Measurements from ENCODE around the gene EPHA6. TPM values are rescaled to one million over a fixed set of nuclear protein-coding genes. Genes with fewer than 3 reads are reported as not detected.

The EPHA6 gene
- total RNA-seq, 1 donor from 2014 or later = not detected

GRCh38 chr3:97689962-97690361 lies 875.6 kb downstream of the EPHA6 start:
- H3K9me3 ChIP-seq = no peaks in the 10 kb centered on the region
- no peak for ATAC-seq
- no peaks in the 10 kb centered on the region for H3K4me1 ChIP-seq
- H3K4me3 ChIP-seq = no peak overlapping the region
- intact Hi-C loops (cut with DNase I) = no loop called here
- H3K27me3 ChIP-seq = no peaks in the 10 kb centered on the region
- H3K36me3 ChIP-seq = no peaks in the 10 kb centered on the region
- TF ChIP-seq CTCF (IDR thresholded peaks at IDR 0.05) = no peak
- DNase-seq = no peak
- no peak overlapping the region for H3K27ac ChIP-seq

DNA sequence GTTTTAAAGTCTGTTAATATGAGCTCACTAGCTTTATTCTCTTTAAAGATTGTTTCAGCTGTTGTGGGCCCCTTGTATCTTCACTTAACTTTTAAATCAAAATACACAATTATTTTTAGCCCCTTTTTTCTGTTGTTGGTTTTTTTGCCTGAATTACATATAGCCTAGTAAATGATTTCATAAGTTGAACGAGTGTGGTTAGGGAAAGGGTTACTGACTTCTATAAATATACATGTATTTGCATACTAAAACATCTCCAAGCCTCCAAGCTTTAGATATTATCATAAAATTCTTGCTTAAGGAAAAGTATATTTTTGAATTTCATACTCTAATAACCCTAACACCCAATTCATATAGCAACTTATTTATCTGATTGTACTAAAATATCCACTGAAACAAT lies 877.0 kb downstream of the EPHA6 start:
- Histone ChIP-seq H3K9me3 (no peaks in the 10 kb centered on the region), H3K36me3 (no peaks in the 10 kb centered on the region), H3K27ac (no peak overlapping the region), H3K27me3 (no peaks in the 10 kb centered on the region), H3K4me1 (no peaks in the 10 kb centered on the region), H3K4me3 (no peak overlapping the region)
- no peak for DNase-seq
- no peak for ATAC-seq
- intact Hi-C loops (cut with DNase I) = no loop called here
- no peak for TF ChIP-seq CTCF (IDR thresholded peaks at IDR 0.05)

DNA sequence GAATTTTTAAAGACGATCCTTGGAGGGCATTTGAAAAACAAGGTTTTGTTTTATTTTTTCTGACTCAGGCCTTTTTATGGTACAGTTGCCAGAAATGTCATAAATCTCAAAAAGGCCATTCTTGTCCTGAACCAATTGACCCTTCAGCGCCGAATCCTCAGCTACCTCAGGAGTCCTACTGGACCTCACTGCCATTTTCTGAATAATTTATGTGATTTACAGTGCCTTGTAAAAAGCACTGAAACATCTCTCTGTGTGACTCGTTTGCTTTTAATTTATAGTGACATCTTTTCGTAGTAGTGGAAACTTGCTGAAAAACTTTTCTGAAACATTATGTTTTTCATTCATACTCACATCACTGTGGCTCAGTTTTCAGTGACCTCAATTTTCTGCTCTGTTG lies 878.0 kb downstream of the EPHA6 start:
- intact Hi-C loops (cut with DNase I) = no loop called here
- no peak for TF ChIP-seq CTCF (IDR thresholded peaks at IDR 0.05)
- no peaks in the 10 kb centered on the region for H3K36me3 ChIP-seq
- no peak overlapping the region for H3K4me3 ChIP-seq
- H3K27me3 ChIP-seq = no peaks in the 10 kb centered on the region
- no peaks in the 10 kb centered on the region for H3K4me1 ChIP-seq
- no peak overlapping the region for H3K27ac ChIP-seq
- H3K9me3 ChIP-seq = no peaks in the 10 kb centered on the region
- no peak for DNase-seq
- no peak for ATAC-seq

DNA sequence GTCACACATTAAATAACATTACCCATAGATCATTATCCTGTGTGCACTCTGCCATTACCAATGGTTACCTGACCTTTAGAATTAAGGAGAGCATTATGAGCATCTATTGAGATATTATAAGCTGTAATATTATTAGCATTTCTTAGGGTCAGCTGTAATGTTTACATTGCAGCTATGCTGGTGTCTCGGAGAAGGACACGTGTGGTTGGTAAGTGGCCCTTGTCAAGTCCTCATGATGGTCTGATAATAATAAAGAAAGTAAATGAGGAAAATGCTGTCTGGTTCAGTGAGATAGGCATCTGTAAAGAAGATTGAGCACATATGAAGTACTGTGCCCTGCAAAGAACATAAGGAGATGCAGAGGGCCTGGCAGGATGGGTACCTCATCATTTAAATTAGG lies 878.4 kb downstream of the EPHA6 start:
- Histone ChIP-seq H3K9me3 (no peaks in the 10 kb centered on the region), H3K4me1 (no peaks in the 10 kb centered on the region), H3K27me3 (no peaks in the 10 kb centered on the region), H3K36me3 (no peaks in the 10 kb centered on the region), H3K27ac (no peak overlapping the region), H3K4me3 (no peak overlapping the region)
- no peak for DNase-seq
- no peak for ATAC-seq
- intact Hi-C loops (cut with DNase I) = no loop called here
- no peak for TF ChIP-seq CTCF (IDR thresholded peaks at IDR 0.05)

DNA sequence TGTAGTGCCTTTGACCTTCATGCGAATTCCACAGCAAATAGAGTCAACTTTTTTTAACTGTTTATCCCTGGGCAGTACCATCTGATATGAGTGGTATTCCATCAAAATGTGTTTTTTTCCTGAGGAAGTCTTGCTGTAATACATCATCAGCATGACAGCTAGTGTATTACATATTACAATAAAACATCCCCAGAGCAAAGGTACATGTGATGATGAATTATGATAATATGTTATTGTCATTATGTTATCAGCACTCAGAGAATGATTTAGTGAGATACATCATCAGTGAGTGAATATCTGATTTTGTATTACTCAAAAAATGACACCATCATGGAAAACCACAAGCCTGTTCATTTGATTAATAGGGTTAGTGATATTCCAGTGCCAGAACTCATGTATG lies 880.5 kb downstream of the EPHA6 start:
- H3K27me3 ChIP-seq = no peaks in the 10 kb centered on the region
- ATAC-seq (no peak), DNase-seq (no peak)
- no peaks in the 10 kb centered on the region for H3K36me3 ChIP-seq
- no peaks in the 10 kb centered on the region for H3K4me1 ChIP-seq
- no peak overlapping the region for H3K4me3 ChIP-seq
- no peaks in the 10 kb centered on the region for H3K9me3 ChIP-seq
- intact Hi-C loops (cut with DNase I) = no loop called here
- no peak for TF ChIP-seq CTCF (IDR thresholded peaks at IDR 0.05)
- no peak overlapping the region for H3K27ac ChIP-seq

GRCh38 chr3:97698691-97699090 lies 884.3 kb downstream of the EPHA6 start:
- ATAC-seq = no peak
- Histone ChIP-seq H3K27me3 (no peaks in the 10 kb centered on the region), H3K9me3 (no peaks in the 10 kb centered on the region), H3K36me3 (no peaks in the 10 kb centered on the region), H3K27ac (no peak overlapping the region), H3K4me3 (no peak overlapping the region), H3K4me1 (no peaks in the 10 kb centered on the region)
- no peak for DNase-seq
- intact Hi-C loops (cut with DNase I) = no loop called here
- no peak for TF ChIP-seq CTCF (IDR thresholded peaks at IDR 0.05)
